ENCODE results near the gene CEP20.
"Not testable (repeated sequence)": the region's sequence is repeated elsewhere in the genome, so short reads cannot be mapped to it uniquely, and the experiment has no call there.

Gene CEP20

GRCh38 chr16:15924996-15925395 lies 36.6 kb upstream of the CEP20 start:
- Histone ChIP-seq H3K36me3 (replicated peaks; ENCODE audit: insufficient read depth, low read length) (no peaks in the 10 kb centered on the region), H3K9me2 (replicated peaks; ENCODE audit: insufficient read depth, low read length) (no peaks in the 10 kb centered on the region), H3K27ac (ENCODE audit: low read length) (no peak overlapping the region), H3K4me1 (ENCODE audit: low read length) (no peaks in the 10 kb centered on the region), H3K79me2 (ENCODE audit: low read length) (no peaks in the 10 kb centered on the region), H3K4me3 (ENCODE audit: low read length) (no peak overlapping the region), H4K20me1 (ENCODE audit: insufficient read depth, low read length) (no peaks in the 10 kb centered on the region), H3K9ac (ENCODE audit: low read length) (no peak overlapping the region), H2AFZ (ENCODE audit: low read length) (no peak overlapping the region), H3K9me3 (replicated peaks; ENCODE audit: insufficient read depth, low read length) (no peaks in the 10 kb centered on the region), H3K27me3 (replicated peaks; ENCODE audit: insufficient read depth, low read length) (no peaks in the 10 kb centered on the region), H3K4me2 (ENCODE audit: low read depth, low read length) (no peak overlapping the region), H3F3A (ENCODE audit: insufficient read depth, low read length) (no peaks in the 10 kb centered on the region)
- no peak for TF ChIP-seq EZH2phosphoT487 (IDR thresholded peaks at IDR 0.05; ENCODE audit: low read length)
- TF ChIP-seq EZH2 (optimal IDR thresholded peaks at IDR 0.05; ENCODE audit: low read depth, low read length) = no peak
- no peak for TF ChIP-seq CTCF (IDR thresholded peaks at IDR 0.05; ENCODE audit: low read length)
- no peak for DNase-seq

GRCh38 chr16:15919331-15919730 lies 30.9 kb upstream of the CEP20 start:
- H3K27me3 ChIP-seq (replicated peaks; ENCODE audit: insufficient read depth, low read length) = no peaks in the 10 kb centered on the region
- no peaks in the 10 kb centered on the region for H3K9me2 ChIP-seq (replicated peaks; ENCODE audit: insufficient read depth, low read length)
- no peak overlapping the region for H2AFZ ChIP-seq (ENCODE audit: low read length)
- TF ChIP-seq EZH2phosphoT487 (IDR thresholded peaks at IDR 0.05; ENCODE audit: low read length) = no peak
- no peak for TF ChIP-seq EZH2 (optimal IDR thresholded peaks at IDR 0.05; ENCODE audit: low read depth, low read length)
- TF ChIP-seq CTCF (IDR thresholded peaks at IDR 0.05; ENCODE audit: low read length) = no peak
- H3K4me2 ChIP-seq (ENCODE audit: low read depth, low read length) = no peak overlapping the region
- H3K36me3 ChIP-seq (replicated peaks; ENCODE audit: insufficient read depth, low read length) = no peaks in the 10 kb centered on the region
- no peak for DNase-seq
- no peaks in the 10 kb centered on the region for H3F3A ChIP-seq (ENCODE audit: insufficient read depth, low read length)
- no peaks in the 10 kb centered on the region for H3K4me1 ChIP-seq (ENCODE audit: low read length)
- H3K9ac ChIP-seq (ENCODE audit: low read length) = no peak overlapping the region
- no peaks in the 10 kb centered on the region for H4K20me1 ChIP-seq (ENCODE audit: insufficient read depth, low read length)
- no peak overlapping the region for H3K4me3 ChIP-seq (ENCODE audit: low read length)
- H3K27ac ChIP-seq (ENCODE audit: low read length) = no peak overlapping the region
- no peaks in the 10 kb centered on the region for H3K79me2 ChIP-seq (ENCODE audit: low read length)
- H3K9me3 ChIP-seq (replicated peaks; ENCODE audit: insufficient read depth, low read length) = no peaks in the 10 kb centered on the region

- H2AFZ ChIP-seq (ENCODE audit: low read length); H3K9me3 ChIP-seq (replicated peaks; ENCODE audit: insufficient read depth, low read length); DNase-seq; H3K9ac ChIP-seq (ENCODE audit: low read length); H3K4me1 ChIP-seq (ENCODE audit: low read length); H3F3A ChIP-seq (ENCODE audit: insufficient read depth, low read length); H3K36me3 ChIP-seq (replicated peaks; ENCODE audit: insufficient read depth, low read length); H3K27ac ChIP-seq (ENCODE audit: low read length); H3K4me3 ChIP-seq (ENCODE audit: low read length); H3K9me2 ChIP-seq (replicated peaks; ENCODE audit: insufficient read depth, low read length); H4K20me1 ChIP-seq (ENCODE audit: insufficient read depth, low read length); H3K27me3 ChIP-seq (replicated peaks; ENCODE audit: insufficient read depth, low read length); H3K4me2 ChIP-seq (ENCODE audit: low read depth, low read length); H3K79me2 ChIP-seq (ENCODE audit: low read length): not testable (repeated sequence)
Measured at GRCh38 chr16:15918314-15918713, 29.9 kb upstream of the CEP20 start.

GRCh38 chr16:15916323-15916722 lies 27.9 kb upstream of the CEP20 start:
- no peaks in the 10 kb centered on the region for H3K79me2 ChIP-seq (ENCODE audit: low read length)
- H3K9ac ChIP-seq (ENCODE audit: low read length) = no peak overlapping the region
- no peaks in the 10 kb centered on the region for H3F3A ChIP-seq (ENCODE audit: insufficient read depth, low read length)
- no peak for DNase-seq
- no peaks in the 10 kb centered on the region for H3K9me2 ChIP-seq (replicated peaks; ENCODE audit: insufficient read depth, low read length)
- no peaks in the 10 kb centered on the region for H4K20me1 ChIP-seq (ENCODE audit: insufficient read depth, low read length)
- no peak overlapping the region for H3K27ac ChIP-seq (ENCODE audit: low read length)
- no peaks in the 10 kb centered on the region for H3K9me3 ChIP-seq (replicated peaks; ENCODE audit: insufficient read depth, low read length)
- H3K4me3 ChIP-seq (ENCODE audit: low read length) = no peak overlapping the region
- H3K4me1 ChIP-seq (ENCODE audit: low read length) = no peaks in the 10 kb centered on the region
- H3K27me3 ChIP-seq (replicated peaks; ENCODE audit: insufficient read depth, low read length) = no peaks in the 10 kb centered on the region
- TF ChIP-seq EZH2phosphoT487 (IDR thresholded peaks at IDR 0.05; ENCODE audit: low read length) (no peak), EZH2 (optimal IDR thresholded peaks at IDR 0.05; ENCODE audit: low read depth, low read length) (no peak), CTCF (IDR thresholded peaks at IDR 0.05; ENCODE audit: low read length) (no peak)
- no peaks in the 10 kb centered on the region for H3K36me3 ChIP-seq (replicated peaks; ENCODE audit: insufficient read depth, low read length)
- no peak overlapping the region for H3K4me2 ChIP-seq (ENCODE audit: low read depth, low read length)
- H2AFZ ChIP-seq (ENCODE audit: low read length) = no peak overlapping the region

All from MM.1S (cell line).